Activated CD8-positive, alpha-beta memory T cell treated with anti-CD3 and anti-CD28 coated beads, Interleukin-2, amount 50 U/mL, for 4 hours (primary cell): Measurements from ENCODE around the gene MAP4K1.
A peak's percentile ranks its signal among the peaks of the same experiment; 100 is the strongest.

Source experiments
- DNase-seq: peaks from one replicate; pipeline ENCODE4 v3.0.0-alpha.2; 2020

The MAP4K1 gene

DNA sequence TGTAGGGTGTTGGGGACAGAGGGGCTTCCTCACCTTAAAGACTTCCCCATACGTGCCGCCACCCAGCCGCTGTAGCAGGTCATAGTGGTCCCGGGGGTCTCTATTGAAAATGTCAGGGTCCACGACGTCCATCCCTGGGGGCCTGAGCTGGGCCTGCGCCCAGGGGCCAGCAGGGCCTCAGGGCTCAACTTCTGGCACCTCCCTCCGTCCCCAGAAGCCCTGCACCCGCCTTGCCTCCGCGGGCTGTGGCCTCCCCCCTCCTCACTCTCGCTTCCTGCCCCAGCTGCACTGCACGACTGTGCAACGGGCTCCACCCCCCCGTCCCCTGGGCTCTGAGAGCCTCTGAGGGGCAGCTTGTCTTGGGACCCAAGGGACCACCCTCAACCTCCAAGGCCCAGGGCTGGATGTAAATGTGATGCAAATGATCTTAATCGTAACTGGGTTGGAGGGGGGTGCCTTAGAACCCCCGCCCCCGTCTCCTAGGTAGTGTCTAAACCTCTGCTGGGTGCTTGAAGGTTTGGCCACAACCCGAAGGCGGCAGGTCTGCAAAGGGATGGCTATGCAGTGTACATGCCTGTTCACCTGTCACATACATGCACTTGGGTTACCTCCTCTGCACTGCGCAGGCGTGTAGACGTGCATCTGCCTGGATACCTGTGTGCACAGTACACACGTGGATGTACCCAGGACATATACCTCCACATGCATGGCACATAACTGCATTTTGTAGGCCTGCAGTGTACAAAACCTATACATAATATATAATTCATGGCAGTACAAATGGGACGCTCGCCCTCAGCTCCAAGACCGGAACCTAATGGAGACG, at the start of gene MAP4K1:
MAP4K1 (minus strand) TSS at position 190 of the 826 bp plus-strand sequence; CDS start at position 132, 58 bp downstream.
- peak; percentile 59 for DNase-seq

DNA sequence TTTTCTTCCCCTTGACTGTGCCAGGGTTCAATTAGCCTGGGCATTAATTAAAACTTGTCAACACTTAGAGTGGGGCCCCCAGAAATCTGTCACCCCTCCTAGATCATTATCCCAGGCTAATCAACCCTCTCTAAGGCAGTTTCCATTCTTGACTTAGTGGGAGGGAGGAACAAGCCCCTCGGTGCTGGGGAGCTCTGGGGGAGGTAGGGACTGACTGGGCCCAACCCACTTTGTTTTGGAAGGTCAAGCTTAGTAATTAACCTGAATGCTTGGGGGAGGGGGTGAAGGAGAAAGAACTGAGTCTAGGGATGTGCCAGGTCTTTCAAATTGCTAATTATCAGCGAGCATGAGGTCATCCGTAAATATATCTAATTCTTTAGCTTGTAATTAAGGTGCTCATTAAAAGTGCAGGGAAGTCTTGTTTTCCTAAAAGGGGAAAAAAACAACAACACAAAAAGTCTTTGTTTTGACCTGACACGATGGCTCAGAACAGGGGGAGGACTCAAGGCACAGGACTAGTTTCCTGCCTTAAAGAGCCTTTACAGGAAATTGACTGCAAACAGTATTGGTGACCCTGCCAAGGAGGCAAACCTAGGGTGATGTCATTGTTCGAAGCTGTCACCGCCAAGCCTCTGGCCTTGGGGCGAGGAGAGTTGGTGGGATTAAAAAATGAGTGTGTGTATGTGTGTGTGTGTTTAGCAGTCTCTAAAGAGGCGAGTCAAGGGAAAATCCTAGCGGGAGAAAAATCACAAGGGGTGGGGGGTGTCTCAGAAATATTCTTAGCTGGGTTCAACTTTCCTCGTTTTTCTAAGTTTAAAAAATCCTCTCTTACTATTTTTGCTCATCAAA, 49.1 kb upstream of the MAP4K1 start:
- DNase-seq: no peak

DNA sequence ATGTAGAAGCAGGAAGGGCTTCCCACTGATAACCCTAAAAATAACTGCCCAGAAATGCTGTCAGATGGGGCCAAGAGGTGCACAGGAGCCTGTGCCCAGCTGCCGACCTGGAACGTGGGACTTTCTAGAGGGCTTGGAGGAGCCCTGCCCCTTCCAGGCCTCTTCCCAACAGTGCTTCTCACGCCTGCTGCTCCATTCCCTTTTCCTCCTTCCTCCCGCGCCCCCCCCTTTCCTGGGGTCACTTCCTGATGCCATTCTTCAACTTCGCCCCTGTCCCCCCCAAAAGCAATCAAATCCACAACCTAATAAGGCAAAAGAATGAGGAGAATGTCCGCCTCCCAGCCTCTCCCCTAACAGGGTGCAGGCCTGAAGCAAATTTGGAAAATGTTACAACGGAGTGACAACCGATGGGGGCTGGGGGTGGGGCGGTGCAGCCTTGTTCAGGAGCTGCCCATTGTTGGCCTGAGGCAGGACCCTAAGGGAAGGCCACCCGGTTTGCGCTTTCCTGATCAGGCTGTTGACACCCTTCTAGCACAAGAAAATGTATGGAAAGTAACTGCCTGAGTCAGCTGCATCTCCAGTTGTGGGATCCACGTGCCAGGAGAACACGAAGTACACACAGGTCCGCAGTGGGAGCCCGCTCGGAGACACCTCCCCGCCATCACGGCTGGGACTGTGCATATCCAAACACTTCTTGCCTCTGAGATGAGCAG, 48.4 kb upstream of the MAP4K1 start:
- no peak for DNase-seq

DNA sequence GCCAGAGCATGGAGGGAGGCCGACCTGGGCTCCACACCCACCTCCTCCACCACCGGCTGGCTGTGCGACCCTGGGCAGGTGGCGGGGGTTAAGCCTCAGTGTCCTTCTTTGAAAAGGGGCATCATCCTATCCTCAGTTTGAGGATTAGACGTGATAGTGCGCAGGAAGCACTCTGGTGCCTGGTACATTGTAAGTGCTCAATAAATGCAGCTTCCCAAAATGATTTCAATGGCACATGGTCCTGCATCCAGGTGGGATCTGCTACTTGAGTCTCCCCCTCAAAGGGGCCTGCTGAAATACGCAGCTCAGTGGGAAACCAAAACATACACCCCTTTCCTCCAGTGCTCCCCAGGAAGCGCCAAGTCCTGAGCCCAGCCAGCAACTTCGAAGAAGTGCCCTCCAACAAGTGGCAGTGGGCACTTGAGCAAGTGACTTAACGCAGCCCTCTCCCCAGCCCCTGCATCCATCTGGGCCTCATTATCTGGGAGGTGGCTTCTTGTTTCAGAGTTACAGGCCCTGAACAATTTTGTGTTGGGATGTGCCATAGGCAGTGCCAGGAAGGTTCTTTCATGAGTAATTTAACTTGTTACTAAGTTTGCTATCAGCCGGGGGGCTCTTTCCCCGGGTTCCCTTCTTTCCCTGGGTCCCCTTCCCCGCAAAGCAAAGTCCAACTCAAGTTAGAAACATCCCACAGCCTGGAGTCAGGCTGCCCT, 47.6 kb upstream of the MAP4K1 start:
- DNase-seq: no peak

DNA sequence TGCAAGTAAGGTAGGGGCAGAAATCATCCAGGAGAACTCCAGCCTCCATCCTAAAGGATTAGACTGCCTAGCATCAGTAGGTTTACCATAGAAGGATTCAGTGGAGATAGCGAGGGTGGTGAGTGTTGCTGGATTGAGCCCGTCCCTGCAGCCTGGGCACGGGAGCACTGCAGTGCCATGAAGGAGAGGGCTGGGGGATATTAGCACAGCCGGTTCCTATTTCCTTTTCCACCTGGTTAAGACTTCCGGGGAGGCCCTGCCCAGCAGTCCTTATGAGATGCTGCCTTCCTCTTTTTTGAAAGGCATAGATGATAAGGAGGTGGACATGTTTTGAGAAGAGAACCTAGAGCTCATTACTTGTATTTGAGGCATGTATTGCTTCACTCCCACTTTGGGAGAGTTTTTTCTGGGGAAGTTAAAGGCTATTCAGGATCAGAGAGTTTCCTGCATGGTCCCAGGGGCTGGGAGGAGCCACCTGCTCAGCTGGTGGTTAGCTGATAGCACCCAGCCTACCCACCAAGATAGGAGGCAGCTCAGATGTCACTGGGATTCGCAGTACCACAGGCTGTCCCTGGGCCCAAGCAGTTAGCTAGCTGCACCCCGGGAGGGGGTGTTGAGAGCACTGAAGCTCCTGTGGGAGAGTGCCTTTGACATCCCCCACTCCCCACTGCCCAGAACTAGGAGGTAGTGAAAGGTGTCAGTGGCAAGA, 46.9 kb upstream of the MAP4K1 start:
- DNase-seq: no peak

DNA sequence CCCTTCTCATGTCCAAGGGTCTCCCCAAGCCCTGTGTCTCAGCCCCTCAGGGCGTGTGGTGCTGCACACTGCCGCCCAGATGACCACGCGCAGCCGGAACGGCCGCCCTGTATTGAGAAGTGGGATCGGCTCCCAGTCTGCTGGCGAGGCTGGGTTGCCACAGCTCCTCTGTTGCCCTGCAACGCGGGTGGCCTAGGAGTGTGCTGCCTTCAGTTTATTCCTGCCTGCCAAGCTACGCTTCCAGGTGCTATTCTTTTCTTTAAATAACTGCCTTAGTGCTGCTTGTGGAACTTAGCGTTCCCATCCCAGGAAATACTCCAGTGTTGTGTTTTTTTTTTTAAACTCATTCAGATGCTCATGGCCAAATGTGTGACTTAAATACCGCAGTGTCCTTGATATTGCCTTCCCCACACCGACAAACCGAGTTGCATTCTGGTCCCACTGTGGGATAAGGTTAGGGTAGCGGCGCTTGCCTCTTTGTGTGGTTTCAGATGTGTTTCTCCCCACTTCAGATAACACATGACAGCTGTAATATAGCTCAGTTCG, 46.3 kb upstream of the MAP4K1 start:
- DNase-seq: no peak

DNA sequence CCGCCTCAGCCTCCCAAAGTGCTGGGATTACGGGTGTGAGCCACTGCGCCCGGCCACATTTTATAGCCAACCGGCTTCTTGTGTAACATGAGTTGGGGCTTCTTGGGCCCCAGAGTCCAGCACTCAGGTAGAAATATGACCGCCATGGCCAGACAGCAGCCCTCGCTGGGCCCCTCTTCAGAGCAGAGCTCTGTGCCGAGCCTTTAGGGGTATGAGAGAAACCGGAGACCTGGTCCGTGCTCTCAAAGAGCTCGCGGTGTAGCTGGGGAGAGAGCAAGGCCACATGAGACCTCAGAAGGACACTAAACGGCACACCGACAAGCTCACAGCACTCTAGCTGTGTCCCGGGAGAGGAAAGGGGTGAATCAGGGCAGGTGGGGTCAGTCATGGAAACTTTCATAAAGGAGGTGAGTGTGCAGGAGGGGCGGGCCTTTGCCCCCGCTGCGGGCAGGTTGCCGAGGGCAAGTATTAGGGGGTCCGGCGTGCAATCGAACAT, 45.5 kb upstream of the MAP4K1 start:
- no peak for DNase-seq

DNA sequence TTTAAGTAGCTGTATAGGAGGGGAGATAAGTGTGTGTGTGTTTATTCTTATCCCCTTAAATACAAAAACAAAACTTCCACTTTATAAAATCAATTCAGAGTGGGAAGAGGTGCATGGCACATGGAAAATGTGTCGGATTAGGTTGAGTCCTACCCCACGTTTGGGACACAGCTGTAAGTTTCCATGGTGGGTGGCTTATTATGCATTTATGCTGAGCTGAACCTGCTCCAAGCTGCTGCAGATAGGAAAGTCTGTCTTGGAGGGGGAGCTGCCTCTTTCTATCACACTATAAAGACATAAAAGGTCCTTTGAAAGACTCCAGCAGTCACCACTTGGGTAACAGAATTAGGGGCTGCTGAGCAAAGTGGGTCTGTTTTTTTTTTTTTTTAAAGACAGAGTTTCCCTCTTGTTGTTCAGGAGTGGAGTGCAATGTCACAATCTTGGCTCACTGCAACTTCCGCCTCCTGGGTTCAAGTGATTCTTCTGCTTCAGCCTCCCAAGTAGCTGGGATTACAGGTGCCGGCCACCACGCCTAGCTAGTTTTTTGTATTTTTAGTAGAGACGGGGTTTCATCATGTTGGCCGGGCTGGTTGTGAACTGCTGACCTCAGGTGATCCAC, 44.9 kb upstream of the MAP4K1 start:
- no peak for DNase-seq

DNA sequence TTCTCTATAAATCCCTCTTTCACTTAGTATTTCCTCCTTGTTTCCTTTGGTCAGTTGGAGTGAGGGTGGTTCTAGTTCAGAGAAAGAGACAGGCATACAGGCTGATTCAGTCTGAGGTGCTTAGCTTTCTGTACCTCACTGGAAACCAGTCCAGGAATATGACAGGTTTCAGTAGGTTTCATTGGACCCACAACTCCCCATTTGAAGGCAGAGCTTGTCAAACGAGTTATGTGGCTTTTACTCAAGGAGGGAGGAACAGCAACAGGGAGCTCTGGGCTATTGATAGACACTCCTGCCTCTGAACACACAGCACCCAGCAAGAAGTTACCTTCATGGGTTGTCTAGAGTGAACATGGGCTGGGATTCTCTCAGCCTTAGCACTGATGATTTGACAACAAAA, 44.2 kb upstream of the MAP4K1 start:
- no peak for DNase-seq

DNA sequence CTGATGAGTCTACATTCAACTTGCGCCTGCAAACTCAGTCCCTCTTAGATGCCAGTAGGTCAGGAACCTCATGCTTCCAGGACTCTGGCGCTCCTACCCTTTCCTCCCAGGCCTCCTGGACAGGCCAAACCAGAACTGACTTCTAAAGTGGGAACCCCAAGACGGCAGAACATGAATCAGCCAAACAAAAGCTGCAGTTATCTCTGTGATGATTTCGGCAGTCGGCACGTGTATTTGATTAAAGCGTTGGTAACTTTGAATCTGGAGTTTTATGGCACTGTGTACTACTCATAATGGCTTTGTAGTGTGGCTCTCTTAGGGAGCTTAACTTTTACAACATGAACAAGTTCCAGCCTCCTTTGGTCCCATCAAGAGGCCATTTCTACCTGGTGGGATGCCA, 43.4 kb upstream of the MAP4K1 start:
- DNase-seq: no peak

DNA sequence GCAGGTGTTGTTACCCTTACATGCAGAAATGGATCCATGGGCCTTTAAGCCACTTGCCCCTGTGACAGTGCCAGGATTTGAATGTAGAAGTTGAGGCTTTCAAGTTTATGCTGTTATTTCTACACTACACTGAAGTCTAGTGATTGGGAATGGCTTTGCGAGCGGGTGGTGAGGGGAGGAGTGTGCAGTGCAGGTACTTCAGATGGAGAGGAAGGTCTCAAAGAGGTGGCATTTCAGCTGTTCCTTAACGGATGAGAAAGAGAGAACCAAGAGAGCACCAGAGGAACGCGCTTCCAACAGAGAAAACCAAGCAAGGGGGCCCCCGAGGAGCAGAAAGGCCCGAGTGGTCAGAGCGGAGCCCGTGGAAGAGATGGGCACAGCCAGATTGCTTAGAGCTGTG, 43.0 kb upstream of the MAP4K1 start:
- no peak for DNase-seq

DNA sequence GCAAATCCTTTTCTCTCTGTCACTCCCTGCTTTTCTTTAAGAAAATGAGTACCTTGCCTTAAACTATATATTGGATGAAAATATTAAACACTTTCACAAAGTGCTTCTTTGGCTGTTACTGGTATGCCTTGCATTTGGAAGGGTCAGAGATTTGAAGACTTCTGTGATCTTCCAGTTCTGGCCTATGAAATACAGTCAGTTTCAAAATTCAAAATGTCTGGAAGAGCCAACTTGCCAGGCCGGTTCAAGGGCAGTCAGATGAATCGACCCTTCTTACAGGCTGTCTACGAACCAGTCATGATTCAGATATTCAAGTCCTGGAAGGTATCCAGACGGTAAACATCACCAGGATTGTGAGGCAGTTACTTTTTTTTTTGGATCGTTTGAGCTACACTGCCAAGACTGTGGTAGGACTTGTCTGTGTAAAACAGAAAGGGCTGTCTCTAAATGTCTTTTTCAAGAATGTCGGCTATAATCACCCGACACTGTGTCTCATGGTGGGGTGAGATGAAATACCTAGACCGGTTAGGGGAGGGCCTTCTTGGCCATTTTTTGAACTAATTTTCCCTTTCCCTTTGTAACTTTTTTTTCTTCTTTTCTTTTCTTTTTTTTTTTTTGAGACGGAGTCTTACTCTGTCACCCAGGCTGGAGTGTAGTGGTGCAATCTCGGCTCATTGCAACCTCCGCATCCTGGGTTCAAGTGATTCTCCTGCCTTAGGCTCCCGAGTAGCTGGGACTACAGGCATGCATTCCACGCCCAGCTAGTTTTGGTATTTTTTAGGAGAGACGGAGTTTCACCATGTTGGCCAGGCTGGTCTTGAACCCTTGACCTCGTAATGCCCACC, 40.9 kb upstream of the MAP4K1 start:
- DNase-seq: no peak

DNA sequence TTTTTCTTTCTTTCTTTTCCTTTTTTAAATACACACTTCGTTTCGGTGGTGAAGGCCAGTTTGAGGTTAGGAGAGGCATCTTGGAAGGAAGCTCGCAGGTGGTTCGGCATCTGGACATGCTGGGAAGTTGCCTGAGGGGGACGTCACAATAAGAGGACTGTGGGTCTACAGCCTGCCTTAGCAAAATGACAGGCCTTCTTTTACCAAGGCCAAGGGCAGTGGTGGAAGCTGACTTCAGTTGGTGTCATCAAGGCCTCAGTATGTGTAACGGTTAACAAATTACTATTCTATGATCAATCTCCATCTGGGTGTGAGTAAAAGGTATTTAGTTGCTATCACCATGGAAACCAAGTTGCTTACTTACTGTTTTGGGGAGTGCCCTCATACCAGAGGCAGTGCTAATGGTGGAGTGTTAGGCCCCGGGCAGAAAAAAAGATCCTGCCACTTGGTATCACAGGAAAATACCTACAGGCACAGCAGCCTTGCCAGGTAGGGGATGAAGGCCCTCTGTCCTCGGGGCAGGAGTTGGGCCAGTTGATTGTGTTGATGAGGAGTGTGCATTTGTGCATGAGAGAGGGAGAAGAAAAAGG, 40.0 kb upstream of the MAP4K1 start:
- DNase-seq: no peak

DNA sequence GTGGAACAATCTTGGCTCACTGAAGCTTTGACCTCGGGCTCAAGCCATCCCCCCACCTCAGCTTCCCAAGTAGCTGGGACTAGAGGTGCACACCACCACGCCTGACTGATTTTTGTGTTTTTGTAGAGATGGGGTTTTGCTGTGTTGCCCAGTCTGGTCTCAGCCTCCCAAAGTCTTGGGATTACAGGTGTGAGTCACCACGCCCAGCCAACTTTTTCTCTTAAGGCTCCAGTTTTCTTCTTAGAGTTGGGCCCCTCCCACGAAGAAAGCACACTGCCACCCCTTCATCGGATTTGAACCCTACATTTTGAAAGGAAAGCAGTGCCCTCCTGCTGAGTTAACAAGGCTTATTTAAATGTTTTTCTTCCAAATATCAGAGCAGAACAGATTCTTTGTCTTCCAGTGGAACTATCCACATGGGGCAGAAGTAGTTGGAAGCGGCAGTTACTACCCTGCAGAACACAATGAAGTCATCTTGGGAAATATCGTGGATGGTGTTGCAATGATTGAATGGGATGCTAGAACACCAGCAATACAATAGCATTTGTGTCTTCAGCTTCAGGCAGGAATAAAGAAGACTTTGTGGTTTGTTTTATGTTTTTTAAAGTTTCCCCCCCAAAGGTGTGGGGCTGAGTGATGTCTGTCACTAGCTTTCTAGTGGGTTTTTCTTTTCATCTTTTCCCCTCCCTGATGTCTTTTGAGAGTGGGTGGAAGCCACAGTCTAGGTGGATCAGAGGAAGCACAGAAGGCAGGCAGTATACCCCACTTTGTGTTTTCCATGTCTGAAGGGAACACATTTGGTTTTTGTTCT, 38.6 kb upstream of the MAP4K1 start:
- peak; percentile 37 for DNase-seq

DNA sequence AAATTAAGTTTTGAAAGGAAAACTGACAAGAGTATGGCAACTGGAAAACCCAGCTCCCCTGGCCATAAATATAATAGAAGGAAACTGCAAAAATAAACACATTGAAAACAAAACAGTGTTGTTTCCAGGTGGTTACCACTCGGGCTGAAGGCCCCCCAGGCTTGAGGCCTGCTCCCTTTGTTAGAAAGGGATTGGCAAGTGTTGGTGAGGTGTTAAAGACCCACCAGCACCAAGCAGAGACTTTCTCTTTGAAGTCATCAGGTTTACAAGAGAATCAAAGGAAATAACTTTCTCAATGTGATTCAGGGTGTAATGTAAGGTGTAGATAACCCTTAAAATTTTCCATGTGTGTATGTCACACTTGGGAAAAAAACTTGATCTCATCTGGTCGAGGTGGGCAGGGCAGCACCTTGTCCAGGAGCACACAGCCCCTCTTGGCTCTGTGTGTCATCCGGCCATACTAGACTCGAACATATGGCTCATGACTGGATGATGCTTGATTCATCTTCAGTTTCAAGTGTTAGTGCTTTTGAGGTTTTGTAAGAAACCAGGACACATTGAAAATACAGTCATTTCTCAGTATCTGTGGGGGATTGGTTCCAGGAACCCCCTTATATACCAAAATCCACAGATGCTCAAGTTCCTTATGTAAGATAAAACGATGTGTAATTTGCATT, 37.5 kb upstream of the MAP4K1 start:
- DNase-seq: no peak

DNA sequence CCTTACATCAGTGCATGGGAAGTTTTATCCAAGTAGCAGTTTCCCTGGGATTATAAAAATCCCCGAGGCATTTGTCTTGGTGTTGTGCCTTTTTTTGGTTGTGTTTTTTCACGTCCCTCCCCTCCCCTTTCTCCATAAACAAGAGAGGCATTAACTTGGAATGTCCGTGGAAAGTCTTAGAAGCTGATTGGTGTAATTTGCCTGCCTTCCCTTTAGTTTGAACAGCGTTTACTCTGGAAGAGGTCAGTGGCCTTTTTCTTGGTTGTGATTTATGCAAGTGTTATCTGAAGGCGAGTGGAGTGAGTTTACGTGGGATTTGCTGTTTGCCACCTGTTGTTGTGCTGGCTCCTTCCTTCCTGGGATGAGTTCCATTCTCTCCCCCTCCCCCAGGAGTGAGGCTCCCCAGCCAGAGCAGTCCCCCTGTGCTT, 36.9 kb upstream of the MAP4K1 start:
- no peak for DNase-seq

DNA sequence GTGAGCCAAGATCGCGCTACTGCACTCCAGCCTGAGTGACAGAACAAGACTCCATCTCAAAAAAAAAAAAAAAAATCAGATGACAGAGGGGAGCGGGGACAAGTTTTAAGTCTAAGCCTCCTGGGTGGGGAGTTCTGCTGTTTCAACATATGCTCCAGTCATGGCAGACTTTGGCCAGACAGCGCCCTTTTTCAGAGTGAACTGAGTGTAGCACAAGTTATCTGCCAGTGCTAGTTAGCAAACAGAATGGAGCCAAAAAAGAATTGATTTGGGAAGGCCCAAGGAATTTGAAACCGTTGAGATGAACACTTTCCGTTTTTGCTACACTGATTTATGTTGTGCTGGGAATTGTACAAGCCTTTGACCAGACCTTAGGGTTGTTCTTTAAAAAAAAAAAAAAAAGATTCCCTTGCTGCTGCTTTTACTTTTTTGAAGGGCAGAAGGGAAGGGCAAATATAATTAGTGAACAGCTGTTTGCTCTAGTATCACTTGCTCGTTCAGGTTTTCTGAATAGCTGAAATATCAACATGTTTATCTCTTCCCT, 35.3 kb upstream of the MAP4K1 start:
- DNase-seq: no peak
